Adrenal gland (tissue), 5 donors: ENCODE results near the gene TMEM108.

Experiments
- POLR2A ChIP-seq, 2 donors: fragments of 450-650 bp; IDR thresholded peaks; one replicate each; pipeline ENCODE4 v1.6.1; 2017; ENCODE audit warnings: antibody characterized with exemption in 2 of 2, mild to moderate bottlenecking in 2 of 2, moderate library complexity in 1 of 2
- TF ChIP-seq, protein P1 (sequence below), 6 experiments: fragments of 450-650 bp in 4 of 6; fragments of 200-600 bp in 2 of 6; sonication (generic) in 1 of 6; IDR thresholded peaks; 1 replicate in 5 of 6; 2 replicates in 1 of 6; pipeline versions ENCODE4 v1.5.1 to v1.8.0; 2016 to 2021; ENCODE audit warnings: antibody characterized with exemption in 6 of 6, mild to moderate bottlenecking in 2 of 6, moderate library complexity in 1 of 6
- donor health status: DM: no; HTN: no; CAD: no.

DNA sequence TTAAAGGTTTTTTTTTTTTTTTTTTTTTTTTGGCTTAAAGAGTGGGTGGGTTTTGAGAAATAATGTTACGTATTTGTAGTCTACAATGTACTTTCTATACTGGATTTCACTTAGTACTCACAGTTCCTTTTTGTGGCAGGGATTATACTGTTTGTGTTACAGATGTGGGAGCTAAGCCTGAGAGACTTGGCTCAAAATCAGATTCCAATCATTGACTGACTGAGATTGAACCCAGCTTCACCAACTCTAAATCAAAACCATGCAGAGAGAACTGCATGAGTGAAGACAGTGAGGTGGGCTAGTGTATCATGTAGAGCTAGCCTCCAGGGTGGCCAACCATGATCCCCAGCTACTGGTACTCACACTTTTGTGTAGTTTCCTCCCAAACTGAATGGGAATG, 68.0 kb downstream of the TMEM108 start:
- TF ChIP-seq, protein P1, sequence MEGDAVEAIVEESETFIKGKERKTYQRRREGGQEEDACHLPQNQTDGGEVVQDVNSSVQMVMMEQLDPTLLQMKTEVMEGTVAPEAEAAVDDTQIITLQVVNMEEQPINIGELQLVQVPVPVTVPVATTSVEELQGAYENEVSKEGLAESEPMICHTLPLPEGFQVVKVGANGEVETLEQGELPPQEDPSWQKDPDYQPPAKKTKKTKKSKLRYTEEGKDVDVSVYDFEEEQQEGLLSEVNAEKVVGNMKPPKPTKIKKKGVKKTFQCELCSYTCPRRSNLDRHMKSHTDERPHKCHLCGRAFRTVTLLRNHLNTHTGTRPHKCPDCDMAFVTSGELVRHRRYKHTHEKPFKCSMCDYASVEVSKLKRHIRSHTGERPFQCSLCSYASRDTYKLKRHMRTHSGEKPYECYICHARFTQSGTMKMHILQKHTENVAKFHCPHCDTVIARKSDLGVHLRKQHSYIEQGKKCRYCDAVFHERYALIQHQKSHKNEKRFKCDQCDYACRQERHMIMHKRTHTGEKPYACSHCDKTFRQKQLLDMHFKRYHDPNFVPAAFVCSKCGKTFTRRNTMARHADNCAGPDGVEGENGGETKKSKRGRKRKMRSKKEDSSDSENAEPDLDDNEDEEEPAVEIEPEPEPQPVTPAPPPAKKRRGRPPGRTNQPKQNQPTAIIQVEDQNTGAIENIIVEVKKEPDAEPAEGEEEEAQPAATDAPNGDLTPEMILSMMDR (IDR thresholded peaks at IDR 0.05): no peak
- no peak for TF ChIP-seq POLR2A (IDR thresholded peaks at IDR 0.05)
